ENCODE data around the gene UBTD2. TPM values are rescaled to one million over a fixed set of nuclear protein-coding genes. Genes with fewer than 3 reads are reported as not detected.

UBTD2 gene
- total RNA-seq, 1 experiment from 2014 or later: 42.6 TPM

GRCh38 chr5:172186114-172186695 is 97.4 kb downstream of the UBTD2 start:
- Mint-ChIP-seq H3K36me3 (ENCODE audit: insufficient read depth in 1 of 3, low read depth in 3 of 3) (peaks cover under 1 to 3% (median under 1%) of the 10 kb centered on the region in 3 experiments; a peak in 2 of 7 replicates), H3K4me1 (peaks cover 25 to 28% of the 10 kb centered on the region in 2 experiments), H3K27me3 (ENCODE audit: low read depth) (peaks cover 11% of the 10 kb centered on the region), H3K27ac (no peak overlapping the region), H3K4me3 (peak overlapping the region in 1 of 2 experiments; percentile 92; a peak in 3 of 5 replicates), H3K9me3 (no peaks in the 10 kb centered on the region)
- no peak overlapping the region for H3K9ac ChIP-seq (ENCODE audit: extremely low read depth, insufficient read length, low read length)
- no peak overlapping the region for H2BK12ac ChIP-seq (ENCODE audit: insufficient read length, low read depth, low read length)
- no peak overlapping the region for H2AK5ac ChIP-seq (ENCODE audit: insufficient read length, low read length)
- peaks cover 2% of the 10 kb centered on the region; the same call in 1 of the 2 replicates for H3K79me2 ChIP-seq (ENCODE audit: insufficient read depth, low read length)
- no peak overlapping the region for H4K91ac ChIP-seq (ENCODE audit: insufficient read length, low read depth, low read length)
- no peak overlapping the region for H2BK20ac ChIP-seq (ENCODE audit: low read depth, low read length, poor library complexity, severe bottlenecking)
- H3K9me3 ChIP-seq (ENCODE audit: control insufficient read depth, low read depth, low read length): no peaks in the 10 kb centered on the region
- H2BK120ac ChIP-seq (ENCODE audit: low read depth, low read length, poor library complexity, severe bottlenecking): no peak overlapping the region
- H3K27ac ChIP-seq (ENCODE audit: insufficient read length, low read depth, low read length): no peak overlapping the region
- peaks cover 18% of the 10 kb centered on the region for H3K23me2 ChIP-seq (ENCODE audit: insufficient read length, low read depth, low read length, poor library complexity, severe bottlenecking)
- no peaks in the 10 kb centered on the region for H3K79me1 ChIP-seq (ENCODE audit: insufficient read depth, low read depth, low read length, poor library complexity, severe bottlenecking)
- no peak overlapping the region for H3K4ac ChIP-seq (ENCODE audit: low read depth, low read length)
- no peak overlapping the region for H3K18ac ChIP-seq (ENCODE audit: insufficient read length, low read depth, low read length)
- no peak overlapping the region for H3T11ph ChIP-seq (ENCODE audit: low read length)
- WGBS (ENCODE audit: extremely low coverage, insufficient read length, low lambda C conversion rate): no CpG with 5 or more reads among the region's 13 CpGs
- H4K5ac ChIP-seq (ENCODE audit: insufficient read length, low read depth, low read length): no peak overlapping the region
- no peak for TF ChIP-seq CTCF (conservative IDR thresholded peaks at IDR 0.05)
- H3K56ac ChIP-seq (ENCODE audit: insufficient read length, low read depth, low read length): no peak overlapping the region
- no peak overlapping the region for H4K8ac ChIP-seq (replicated peaks; ENCODE audit: insufficient read length, low read depth, low read length)
- no peak overlapping the region for H2BK5ac ChIP-seq (ENCODE audit: insufficient read length, low read length)
- no peaks in the 10 kb centered on the region; the same call in 1 of the 2 replicates for H3K27me3 ChIP-seq (ENCODE audit: insufficient read depth, low read length)
- no peak for DNase-seq
- no peak overlapping the region for H2AFZ ChIP-seq (ENCODE audit: low read length)
- peaks cover 4% of the 10 kb centered on the region; the same call in 1 of the 2 replicates for H3K4me1 ChIP-seq (ENCODE audit: insufficient read depth, low read length)
- no peak overlapping the region for H2BK15ac ChIP-seq (ENCODE audit: low read depth, low read length)
- no peaks in the 10 kb centered on the region for H4K20me1 ChIP-seq (ENCODE audit: control insufficient read depth, insufficient read depth, insufficient read length)
- no peak overlapping the region for H3K23ac ChIP-seq (ENCODE audit: insufficient read length, low read depth, low read length)
- peak overlapping the region; percentile 83 for H3K4me2 ChIP-seq (ENCODE audit: insufficient read depth, insufficient read length, low read length)
- H3K14ac ChIP-seq (ENCODE audit: insufficient read depth, low read length): no peak overlapping the region
